ENCODE measurements around the gene PGBD5.

PGBD5 gene

DNA sequence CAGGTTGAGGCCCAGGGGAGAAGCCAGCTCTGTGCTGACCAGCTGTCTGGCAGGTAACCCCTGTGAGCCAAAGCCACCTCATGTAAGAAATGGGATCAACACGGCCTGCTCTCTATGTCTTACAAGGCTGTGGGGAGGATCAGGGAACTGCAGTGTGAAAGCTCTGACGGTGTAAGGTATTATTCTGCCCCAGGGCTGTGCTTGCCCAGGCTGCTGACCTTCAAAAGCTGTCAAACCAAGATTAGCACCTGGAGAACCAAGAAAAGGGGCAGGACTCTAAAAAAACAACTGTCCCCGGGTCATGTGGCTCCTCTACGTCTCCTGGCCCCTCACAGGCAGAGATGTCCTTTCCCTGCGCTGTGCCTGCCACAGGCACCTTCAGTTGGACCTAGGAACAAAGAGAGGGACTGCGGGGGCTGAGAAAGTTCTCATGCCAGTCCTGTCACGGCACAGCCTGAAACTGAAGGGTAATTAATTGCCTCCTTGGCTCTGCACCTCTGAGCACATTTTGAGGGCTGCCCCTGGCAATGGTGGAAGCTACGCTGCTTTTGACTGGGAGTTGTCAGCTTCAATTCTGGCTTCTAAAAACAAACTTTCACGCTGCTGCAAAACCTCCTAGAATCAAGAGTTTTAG lies 77.6 kb downstream of the PGBD5 start:
- DNase-seq (ENCODE audit: low read depth), result no peak

DNA sequence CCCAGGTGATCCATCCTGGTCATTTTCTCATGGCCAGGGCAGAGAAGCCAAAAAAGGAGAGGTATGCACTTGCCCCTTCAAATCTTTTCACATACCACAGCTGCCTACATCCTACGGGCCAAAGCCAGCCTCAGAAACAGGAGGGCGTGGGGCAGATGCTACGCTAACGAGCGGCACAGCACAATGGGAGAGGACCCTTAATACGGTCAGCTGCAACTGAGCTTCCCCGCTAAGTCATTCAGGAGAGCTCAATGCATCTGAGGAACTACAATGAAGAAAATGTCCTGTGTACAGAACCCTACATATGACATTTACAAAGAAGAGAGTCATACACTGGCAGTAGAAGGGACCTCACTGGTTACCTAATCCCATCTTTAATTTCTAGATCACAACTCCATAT lies 78.2 kb downstream of the PGBD5 start:
- no peak for DNase-seq (ENCODE audit: low read depth)

DNA sequence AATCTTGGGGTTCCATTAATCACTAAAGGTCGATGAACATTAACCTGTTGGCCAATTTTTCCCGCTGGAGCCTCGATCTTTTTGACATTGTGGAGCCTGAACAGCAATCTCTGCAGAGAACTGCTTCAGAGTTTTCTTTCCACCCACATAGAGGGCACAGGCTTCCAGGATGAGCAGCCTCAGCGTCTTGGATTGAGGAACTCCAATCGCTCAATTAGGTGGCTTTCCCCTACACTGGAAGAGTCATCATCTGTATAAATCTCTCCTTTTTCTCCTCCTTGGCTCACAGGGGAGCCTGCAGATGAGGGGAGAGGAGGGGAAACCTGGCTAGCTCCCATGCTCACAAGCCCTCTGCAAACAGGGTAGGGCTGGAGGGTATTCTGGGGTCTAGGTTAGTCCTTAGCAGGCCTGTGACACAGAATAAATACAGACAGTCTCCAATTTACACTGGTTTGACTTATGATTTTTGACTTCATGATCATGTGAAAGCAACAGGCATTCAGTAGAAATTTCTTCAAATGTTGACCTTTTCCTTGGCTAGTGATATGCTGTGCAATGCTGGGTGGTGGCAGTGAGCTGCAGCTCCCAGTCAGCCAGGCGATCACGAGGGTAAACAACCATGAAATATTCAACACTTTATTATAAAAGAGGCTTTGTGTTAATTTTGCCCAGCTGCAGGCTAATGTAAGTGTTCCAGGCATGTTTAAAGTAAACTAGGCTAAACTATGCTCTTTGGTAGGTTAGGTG lies 80.8 kb downstream of the PGBD5 start:
- DNase-seq (ENCODE audit: low read depth), result no peak

DNA sequence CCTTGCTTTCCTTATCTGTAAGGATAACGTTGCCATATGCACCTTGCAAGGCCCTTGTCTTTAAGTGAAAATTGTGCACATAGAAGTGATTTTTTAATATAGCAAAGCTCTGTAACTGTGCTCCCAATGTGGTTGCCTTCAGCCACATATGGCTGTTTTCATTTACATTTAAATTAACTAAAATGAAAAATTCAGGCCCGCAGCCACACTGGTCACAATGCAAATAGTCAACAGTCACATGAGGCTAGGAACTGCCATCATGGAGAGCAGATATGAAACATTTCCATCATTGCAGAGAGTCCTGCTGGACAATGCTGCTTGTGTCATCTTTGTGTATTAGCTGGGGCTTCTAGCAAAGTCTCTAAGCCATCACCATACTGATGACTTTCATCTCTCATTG lies 83.4 kb downstream of the PGBD5 start:
- DNase-seq (ENCODE audit: low read depth), result no peak

DNA sequence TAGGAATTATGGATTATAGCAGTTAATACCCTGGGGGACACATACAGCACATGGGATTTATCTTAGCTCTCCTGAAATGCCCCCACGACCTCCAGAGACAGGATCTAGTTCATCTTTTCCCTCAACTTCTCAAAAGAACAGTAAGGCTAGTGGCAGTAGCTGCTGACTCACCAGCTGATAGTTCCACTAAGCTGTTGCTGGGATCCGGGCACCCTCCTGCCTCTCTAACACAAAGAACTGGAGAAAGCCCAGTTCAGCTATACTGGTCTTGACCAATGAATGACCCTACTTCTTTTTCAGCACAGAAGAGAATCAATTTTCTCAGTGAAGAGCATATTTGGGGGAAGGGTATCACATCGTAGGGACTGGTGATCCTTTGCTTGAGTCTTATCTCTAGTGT lies 84.1 kb downstream of the PGBD5 start:
- DNase-seq (ENCODE audit: low read depth), result no peak

DNA sequence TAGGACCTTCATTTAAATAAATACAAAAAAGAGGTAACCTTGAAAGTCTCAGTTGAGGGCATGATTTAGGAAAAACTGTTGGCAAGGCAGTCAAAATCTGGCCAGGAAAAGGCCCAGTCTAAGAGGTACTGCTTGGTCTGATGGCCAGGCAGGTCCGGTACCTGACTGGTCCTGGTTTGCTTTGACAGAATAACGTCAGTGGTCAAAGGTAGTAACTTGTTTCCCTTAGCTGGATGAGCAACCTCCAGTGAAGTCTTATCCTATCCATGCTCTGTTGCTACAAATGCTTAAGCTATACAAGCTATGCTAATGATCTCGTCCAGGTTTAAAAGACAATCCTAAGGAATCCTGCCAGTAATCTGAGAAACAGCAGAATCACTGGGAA lies 85.0 kb downstream of the PGBD5 start:
- DNase-seq (ENCODE audit: low read depth), result no peak

DNA sequence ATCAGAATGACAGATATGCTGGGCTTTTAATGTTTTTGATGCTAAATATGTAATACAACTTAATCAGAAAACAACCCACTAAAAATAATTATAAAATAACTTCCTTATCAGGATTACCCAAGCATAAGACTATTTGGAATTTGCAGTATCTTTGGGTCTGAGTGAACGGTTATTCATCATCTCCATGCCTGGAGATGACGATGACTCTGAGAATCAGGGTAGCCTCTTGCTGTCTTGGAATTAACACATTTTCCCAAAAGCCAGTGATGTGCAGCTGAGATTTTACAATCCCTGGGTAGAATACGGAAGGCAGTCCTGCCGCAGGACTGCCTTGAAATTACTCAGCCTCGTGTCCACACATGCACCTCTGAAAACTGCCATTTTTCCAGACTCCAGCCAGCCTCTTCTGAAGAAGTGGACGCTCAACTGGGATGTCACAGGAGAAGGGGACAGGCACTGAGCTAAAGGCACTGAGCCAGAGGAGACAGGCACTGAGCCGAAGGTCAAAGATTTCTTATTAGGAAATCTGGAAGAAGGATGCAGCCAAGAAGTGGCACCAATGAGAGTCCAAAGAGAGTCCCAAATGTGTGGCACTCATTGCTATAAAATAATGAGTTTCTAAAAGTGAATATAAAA lies 85.5 kb downstream of the PGBD5 start:
- no peak for DNase-seq (ENCODE audit: low read depth)

DNA sequence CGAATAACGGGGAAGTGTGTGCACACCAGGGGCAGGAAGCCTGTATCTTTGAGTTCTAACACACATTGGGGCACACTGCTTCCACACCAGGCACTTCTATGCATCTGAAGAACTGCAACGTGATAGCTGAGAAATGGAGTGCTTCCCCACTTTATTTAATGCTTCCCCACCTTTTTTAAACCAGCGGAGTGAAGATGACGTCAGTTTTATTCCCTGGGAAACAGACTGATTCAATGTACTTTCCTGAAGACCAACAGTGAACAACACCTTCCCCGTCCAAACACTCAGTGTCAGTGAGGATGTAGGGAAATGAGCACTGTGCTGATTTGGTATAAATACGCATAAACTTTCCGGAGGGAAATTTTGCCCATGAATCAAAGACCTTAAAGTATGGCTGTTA lies 87.1 kb downstream of the PGBD5 start:
- no peak for DNase-seq (ENCODE audit: low read depth)

DNA sequence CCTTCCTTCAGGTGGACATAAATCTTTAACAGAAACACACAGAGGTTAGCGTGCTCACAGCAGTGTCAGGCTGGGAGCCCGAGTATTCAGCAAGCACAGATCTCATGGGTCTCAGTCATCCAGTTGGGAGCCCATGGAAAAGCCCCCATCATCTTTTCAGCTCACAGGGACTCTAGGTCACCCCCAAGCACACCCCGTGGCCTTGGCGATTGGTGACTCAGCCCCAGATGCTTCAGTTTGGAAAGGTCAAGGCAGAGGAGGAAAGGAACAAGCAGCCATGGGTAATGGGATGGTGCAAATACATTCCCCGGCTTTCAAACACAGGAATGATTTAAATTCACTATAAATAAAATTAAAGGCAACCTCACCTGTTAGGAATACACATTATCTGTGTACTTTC lies 88.9 kb downstream of the PGBD5 start:
- DNase-seq (ENCODE audit: low read depth), result no peak

DNA sequence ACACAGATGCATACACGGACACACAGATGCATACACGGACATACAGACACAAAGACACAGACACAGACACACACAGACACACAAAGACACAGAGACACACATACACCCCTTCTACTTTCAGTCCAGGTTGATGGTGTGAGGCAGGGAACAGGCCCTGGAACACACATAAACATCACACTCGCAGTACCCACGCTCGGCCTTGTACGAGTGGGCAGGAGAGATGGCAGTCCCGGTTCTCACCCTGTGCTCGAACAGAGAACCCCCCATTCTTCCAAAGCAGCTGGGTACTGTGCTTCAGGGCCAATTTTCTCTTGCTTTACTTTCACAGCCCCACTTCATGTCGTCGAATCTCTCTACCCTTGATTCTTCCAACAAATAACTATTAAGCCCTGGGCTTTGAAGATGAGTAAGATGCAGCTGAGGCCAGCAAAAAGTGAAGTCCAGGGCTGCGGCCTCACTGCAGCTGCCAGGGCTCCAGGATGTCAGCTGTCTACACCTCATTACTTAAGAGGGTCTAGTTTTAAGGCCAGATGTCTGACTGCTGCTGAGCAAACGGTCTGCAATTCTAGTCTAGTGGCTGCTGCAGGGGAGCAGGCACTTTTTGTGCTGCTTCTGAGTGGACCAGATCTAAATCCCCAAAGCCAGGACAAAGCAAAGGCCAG lies 90.1 kb downstream of the PGBD5 start:
- no peak for DNase-seq (ENCODE audit: low read depth)

DNA sequence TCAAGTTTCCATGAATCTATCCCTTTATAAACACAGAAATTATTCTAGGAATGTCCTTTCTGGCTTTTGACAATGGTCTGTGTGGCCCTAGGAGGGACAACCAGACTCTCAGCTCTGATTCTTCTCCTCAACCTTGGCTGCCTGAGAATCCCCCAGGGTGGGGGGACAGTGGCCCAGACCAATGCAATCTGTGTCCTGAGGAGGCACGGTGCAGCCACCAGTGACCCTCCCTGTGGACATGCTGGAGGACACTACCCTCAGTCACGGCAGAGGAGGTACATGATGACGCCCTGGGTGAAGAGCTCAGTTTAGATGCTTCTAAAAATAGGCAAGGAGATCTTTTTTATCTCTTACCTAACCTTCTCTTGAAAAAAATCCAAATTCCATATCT lies 91.7 kb downstream of the PGBD5 start:
- no peak for DNase-seq (ENCODE audit: low read depth)

DNA sequence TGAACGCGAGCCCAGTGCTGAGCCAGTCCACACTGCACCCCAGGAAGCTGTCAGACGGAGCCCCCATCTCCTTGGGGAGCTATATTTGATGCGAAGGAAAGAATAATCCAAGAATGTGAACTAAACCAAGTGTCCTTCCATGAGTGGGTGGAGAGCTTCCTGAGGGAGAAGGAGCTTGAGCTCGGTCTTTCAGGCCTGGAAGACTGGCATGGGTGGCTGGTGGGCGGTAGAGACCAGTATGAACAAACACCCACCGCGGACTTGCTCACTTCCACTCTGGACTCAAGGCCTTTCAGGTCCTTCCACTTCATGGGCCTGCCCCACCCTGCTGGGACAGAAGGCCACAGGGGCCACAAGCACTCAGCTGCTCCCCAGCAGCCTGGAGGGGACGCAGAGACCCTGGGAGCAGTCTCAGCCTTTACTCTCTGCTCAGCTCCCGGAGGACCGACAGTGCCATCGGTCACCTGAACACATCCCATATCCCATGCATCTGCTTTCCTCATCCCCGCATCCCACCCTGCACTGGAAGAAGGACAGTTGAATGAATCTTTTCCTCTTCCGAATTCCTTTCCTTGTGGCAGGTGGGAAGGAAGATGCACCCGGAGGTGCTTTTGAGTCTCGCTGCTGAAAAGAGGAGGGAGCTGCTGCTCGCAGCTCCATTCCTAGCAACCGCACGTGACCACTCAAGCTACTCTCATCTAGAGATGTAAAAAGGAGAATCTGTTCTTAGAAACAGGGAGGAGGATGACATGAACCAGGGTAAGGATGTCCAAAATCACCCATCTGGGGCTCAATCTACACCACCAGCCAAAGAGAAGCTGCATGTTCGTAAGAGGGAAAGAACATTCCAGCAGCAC lies 92.3 kb downstream of the PGBD5 start:
- no peak for DNase-seq (ENCODE audit: low read depth)

DNA sequence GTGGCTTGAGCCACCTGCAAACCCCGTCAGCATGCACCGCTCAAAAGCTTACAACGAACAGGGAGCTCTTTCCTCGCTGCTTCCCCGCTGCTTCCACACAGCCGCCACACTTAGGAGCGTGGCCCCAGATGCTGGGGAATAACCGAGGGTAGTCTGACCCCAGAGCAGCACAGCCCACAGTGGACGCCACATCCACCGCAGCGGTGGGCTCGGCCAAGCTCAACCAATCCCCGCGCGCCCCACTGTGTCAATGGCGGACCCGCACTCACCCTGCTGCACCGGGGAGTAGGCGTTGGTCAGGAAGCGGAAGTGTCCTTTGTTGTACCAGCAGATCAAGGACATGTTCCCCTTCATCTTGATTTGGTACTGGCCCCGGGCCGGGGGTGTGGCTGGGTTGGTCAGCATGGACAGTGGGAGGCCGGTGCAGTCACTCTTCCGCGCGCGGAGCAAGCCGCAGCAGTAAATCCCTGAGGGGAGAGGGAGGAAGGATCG lies 93.5 kb downstream of the PGBD5 start:
- DNase-seq (ENCODE audit: low read depth), result no peak

DNA sequence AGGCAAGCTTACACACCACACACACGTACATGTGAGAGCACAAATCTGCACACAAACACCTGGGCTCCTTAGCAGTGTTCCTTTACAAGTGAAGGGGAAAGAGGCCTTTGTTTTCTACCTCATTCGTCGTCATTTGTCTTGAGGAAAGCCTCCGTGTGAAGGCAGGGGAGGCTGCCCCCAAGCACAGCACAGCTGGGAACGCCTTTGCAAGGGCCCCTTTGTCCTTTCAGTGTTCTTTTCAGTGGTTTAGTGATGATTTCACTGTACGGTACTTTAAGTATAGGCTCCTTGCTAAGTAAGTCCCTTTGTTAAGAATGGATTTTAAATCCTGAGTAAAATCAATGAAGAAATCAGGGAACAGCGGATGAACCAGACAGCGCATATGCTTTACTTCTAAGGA lies 94.1 kb downstream of the PGBD5 start:
- DNase-seq (ENCODE audit: low read depth), result no peak

DNA sequence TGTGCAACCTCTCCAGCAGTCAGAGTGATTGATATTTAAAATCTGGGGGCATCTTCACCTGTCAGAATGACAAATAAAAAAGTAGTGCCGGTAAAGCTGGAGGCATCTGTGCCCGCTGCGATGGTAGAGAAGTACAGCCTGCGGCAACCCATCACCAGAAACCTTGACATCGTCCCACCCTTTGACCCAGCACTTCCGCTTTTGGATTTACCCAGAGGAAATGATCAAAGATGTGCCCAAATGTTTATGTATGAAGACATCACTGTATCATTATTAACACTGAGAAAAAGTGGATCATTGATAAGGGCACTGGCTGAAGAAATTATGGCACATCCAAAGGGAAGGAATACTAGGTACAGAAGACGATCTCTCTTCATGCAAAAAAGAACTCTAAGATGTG lies 96.0 kb downstream of the PGBD5 start:
- DNase-seq (ENCODE audit: low read depth), result no peak

DNA sequence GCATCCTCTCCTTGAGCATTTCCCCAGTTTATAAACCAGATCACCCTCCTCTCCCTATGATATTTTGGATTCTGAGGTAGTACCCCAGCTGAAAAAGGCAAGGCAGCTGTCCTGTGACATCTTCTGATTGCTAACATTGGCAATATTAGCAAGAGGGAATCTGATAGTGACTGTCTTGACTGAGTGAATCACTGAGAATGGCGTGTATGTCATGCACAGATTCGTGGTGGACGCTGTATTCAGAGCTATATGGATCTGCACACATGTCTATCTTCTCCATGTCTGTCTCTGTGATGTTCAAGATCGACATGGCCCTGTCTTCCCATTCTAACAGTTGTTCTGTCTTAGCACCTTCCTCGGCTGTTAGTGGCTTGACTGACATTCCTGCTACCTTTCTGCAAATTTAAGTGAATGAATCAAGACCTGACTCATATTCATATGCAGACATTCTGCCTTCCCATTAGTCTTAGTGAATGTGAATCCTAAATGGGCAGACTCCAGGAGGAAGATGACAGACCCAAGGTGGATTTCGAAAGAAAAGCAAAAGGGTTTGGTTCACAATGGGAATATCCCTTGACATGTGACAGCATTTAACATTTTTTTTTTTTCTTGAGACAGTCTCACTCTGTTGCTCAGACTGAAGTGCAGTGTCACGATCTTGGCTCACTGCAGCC lies 97.7 kb downstream of the PGBD5 start:
- no peak for DNase-seq (ENCODE audit: low read depth)

DNA sequence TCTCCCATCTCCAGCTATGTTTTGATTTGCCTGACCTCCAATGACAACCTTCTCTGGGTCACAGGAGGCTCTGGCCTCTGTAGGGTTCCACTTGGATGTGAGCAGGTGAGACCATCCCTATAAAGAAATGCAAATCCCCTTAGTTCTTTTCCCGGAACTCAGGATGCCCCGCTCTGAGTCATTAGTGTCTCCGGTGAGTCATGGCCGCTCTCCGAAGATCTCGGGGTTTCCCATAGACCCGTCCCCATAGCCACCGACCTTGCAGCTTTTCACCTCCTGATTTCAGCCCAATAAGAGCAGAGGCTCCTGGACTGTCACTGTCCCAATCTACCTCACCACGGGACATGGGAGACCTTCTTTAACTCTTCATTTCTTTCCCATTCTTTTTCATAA lies 98.2 kb downstream of the PGBD5 start:
- no peak for DNase-seq (ENCODE audit: low read depth)

DNA sequence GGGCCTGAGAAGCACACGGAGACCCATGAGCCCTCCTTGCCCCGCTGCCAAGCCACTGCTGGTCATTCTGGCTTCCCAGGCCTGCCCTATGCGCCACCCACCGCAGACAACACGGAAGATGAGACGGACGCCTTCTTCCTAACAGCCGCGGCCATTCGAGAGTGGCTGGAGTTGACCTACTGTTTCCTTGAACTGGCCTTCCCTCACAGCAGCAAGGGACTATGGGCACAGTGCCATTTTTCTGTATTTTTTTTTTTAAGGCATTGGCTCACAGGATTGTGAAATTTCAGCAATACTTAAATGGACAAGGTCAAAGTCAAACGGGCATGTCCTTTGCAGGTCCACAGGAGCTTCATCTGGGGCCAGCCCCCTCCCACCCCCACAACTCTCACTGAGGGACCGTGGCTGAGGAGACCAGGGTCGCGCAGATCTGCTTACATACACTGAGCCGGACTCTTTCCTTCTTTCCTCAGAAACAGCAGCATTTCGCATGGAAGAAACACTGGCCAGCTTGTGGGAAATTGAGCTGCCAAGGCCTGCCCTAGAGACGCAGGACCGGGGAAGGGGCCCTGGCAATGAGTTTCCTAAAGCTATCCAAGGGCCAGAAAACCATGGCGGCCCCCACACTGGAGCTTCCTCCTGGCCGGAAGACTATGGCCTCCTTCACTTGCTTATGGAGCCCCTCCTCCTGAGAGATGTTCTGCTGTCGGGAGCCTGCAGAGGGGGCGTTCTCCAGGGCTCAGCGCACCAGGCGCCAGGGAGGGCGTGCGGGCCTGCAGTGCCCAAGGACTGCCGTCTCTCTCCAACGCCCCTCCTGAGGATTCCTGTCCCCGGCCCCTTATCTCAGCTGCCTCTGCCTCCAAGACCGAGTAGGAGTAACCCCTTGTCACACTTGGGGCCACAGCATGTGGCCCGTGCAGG lies 98.9 kb downstream of the PGBD5 start:
- no peak for DNase-seq (ENCODE audit: low read depth)

DNA sequence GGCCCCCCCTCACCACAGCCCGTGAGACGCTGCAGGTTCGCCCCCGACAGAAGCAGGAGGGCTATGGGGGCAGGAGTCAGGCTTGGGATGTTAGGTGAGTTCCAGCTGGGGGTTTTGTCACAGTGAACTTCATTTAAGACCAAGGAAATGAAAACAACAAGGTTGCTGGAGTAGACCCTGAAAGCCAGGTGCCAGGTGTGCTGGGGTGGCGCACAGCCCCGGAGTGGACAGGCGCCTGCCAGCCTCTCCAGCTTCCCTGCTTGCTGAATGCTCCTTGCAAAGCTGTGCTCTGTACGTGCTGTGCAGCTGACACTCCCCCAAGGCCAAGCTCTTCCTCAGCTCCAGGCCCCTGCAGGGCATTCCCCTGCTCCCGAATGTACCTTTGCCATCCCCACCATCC lies 102.4 kb downstream of the PGBD5 start:
- DNase-seq (ENCODE audit: low read depth), result no peak

DNA sequence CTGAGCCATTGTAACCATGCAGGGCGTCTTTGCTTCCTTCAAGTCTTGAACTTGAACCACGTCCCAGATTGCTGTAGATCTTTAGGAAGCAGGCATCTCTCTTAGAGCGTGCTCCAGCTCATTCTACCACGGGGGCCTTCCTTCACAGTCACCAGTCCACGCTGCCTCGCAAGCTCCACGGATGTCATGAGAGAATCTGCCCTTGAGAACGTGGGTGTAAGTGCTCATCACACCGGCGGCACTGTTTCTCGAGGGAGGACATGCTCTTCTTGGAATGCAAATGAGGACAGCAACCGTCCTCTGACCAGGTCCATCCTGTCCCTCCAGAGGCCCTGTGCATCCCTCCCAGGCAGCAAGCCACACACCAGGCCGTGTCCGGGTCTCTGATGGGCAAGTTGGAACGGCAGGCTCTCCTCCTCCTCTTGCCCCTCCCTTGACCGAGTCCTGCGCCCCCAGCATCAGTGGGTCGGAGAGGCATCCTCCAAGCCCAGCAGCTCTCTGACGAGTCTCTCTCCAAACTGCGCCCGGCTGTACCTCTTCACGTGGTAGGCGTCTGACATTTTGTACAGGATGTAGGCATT lies 103.1 kb downstream of the PGBD5 start:
- DNase-seq (ENCODE audit: low read depth), result no peak

Data from activated T-cell treated with anti-CD3 and anti-CD28 coated beads for 1 hour (primary cell).